ENCODE data around the gene ZNF71. TPM values are rescaled to one million over a fixed set of nuclear protein-coding genes. Genes with fewer than 3 reads are reported as not detected.
A peak's percentile ranks its signal among the peaks of the same experiment; 100 is the strongest.

Gene ZNF71
- total RNA-seq, 1 experiment from 2014 or later = 12.7 TPM

DNA sequence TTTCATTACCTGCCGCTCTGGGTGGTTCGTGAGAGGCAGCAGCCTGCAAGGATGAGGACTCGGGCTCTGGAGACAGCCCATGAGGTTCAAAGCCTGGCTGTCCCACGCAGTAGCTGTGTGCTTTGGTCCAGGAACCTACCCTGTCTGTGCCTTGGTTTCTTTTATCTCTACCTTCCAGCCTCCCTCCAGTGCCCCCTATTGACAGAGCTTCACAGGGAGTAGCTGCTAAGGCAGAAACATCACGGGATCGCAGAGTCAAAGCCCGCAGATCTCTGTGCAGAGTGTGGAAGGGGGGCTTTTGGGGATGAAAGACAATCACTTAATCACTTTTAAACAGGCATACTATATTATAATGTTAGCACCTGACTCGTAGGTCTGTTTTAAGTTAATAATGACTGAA lies 16.2 kb downstream of the ZNF71 start:
- Histone ChIP-seq H3K9me3 (peaks cover 47% of the 10 kb centered on the region), H3K4me3 (no peak overlapping the region), H3K27me3 (no peaks in the 10 kb centered on the region), H3K36me3 (peaks cover 18% of the 10 kb centered on the region)
- DNase-seq = no peak

DNA sequence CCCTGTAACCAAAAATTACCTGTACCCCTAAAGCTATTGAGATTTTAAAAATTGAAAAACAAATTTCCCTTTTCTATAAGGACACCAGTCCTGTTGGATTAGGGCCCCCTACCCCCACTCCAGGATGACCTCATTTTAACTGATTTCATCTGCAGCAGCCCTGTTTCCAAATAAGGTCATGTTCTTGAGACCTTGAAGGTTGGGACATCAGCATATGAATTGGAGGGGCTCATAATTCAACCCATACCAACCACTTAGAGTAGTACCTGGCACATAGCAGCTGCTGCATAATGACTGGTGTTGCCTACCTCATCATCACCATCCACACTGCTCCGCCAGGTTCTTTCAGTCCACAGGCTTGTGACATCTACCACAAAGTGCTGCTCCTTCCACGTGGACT lies 17.6 kb downstream of the ZNF71 start:
- H3K36me3 ChIP-seq = peaks cover 27% of the 10 kb centered on the region
- H3K27me3 ChIP-seq = no peaks in the 10 kb centered on the region
- no peak overlapping the region for H3K4me3 ChIP-seq
- no peak for DNase-seq
- peaks cover 40% of the 10 kb centered on the region for H3K9me3 ChIP-seq

DNA sequence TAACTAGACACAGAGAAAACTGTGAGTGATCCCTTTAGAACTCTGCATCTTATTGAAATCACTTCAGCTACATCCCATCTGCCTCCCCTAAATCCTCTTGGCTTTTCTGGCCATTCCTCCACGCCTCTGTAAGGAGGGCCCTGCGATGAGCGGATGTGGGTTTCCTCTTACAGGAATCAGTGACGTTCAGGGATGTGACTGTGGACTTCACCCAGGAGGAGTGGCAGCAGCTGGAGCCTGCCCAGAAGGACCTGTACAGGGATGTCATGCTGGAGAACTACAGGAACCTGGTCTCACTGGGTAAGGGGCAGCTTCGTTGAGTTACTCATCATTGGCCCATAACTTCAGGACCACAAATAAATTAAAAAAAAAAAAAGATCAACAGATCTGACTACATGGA lies 18.5 kb downstream of the ZNF71 start:
- no peak for DNase-seq
- H3K36me3 ChIP-seq = peaks cover 33% of the 10 kb centered on the region

DNA sequence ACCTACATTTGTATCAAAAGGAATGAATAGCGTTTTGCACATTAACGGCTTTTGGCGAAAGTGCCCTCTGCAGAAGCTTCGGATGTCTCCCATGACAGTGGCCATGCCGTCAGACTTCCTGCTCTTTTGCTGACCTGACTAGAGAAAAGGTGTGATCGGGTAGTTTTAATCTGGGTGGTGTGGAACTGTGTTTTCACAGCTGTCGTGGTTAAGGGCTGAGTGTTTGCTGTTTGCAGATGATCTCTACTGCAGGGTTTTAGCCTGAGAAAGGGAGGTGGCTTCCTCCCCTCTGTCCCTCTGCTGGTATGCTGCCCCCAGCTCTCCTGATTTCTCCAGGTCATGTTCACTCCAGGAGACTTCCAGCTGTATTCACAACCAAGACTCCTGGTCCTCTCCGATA lies 22.4 kb downstream of the ZNF71 start:
- Histone ChIP-seq H3K36me3 (peaks cover 37% of the 10 kb centered on the region), H3K9me3 (peaks cover 23% of the 10 kb centered on the region), H3K27me3 (no peaks in the 10 kb centered on the region), H3K4me3 (no peak overlapping the region)
- DNase-seq = no peak

More for the DNA sequence above, 18.5 kb downstream of the ZNF71 start:
- no peak overlapping the region for H3K4me3 ChIP-seq
- no peaks in the 10 kb centered on the region for H3K27me3 ChIP-seq
- H3K9me3 ChIP-seq = peaks cover 36% of the 10 kb centered on the region

DNA sequence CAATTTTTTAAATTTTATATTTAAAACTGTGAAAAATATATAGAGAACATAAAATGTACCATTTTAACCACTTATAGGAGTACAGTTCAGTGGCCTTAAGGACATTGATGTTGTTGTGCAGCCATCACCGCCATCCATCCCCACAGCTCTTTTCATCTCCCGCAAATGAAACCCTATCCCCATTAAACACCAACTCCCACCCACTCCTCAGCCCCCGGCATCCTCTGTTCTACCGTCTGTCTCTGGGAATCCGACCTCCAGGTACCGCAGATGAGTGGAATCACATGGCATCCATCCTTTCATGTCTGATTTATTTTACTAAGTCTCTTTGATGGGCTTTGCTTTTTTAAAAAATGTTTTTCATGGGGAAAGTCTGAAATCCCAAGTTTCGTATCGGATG lies 24.0 kb downstream of the ZNF71 start:
- no peak for DNase-seq
- peaks cover 47% of the 10 kb centered on the region for H3K36me3 ChIP-seq
- peaks cover 18% of the 10 kb centered on the region for H3K9me3 ChIP-seq
- H3K4me3 ChIP-seq = no peak overlapping the region
- no peaks in the 10 kb centered on the region for H3K27me3 ChIP-seq

DNA sequence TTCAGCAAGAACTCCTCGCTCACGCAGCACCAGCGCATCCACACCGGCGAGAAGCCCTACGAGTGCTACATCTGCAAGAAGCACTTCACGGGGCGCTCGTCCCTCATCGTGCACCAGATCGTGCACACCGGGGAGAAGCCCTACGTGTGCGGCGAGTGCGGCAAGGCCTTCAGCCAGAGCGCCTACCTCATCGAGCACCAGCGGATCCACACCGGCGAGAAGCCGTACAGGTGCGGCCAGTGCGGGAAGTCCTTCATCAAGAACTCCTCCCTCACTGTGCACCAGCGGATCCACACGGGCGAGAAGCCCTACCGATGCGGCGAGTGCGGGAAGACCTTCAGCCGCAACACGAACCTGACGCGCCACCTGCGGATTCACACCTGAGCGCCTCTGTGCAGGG lies 27.3 kb downstream of the ZNF71 start:
- peaks cover 46% of the 10 kb centered on the region for H3K36me3 ChIP-seq
- DNase-seq = no peak
- H3K4me3 ChIP-seq = no peak overlapping the region
- H3K27me3 ChIP-seq = no peaks in the 10 kb centered on the region
- no peaks in the 10 kb centered on the region; the same call in none of the 2 replicates for H3K9me3 ChIP-seq

DNA sequence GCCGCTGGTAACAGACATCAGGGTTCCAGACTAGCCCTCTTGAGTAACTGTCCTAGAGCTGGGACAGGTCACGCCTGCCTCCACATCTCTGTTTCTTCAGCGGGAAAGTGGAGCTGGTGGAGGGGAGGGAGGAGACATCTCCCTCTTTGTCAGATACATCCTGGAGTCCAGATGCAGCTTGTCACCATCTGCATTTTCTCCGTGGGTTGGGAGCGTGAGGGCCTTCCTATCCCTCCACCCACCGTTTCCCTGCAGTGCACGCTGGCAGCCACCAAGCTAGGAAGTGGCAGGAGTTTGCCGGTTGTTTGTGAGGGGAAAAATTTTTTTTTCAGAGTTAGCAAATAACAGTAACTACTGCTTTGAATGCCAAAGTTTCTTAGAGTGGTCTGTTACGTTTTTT lies 27.9 kb downstream of the ZNF71 start:
- H3K36me3 ChIP-seq = peaks cover 40% of the 10 kb centered on the region
- H3K9me3 ChIP-seq = no peaks in the 10 kb centered on the region; the same call in 1 of the 2 replicates
- no peak overlapping the region for H3K4me3 ChIP-seq
- H3K27me3 ChIP-seq = no peaks in the 10 kb centered on the region
- no peak for DNase-seq

DNA sequence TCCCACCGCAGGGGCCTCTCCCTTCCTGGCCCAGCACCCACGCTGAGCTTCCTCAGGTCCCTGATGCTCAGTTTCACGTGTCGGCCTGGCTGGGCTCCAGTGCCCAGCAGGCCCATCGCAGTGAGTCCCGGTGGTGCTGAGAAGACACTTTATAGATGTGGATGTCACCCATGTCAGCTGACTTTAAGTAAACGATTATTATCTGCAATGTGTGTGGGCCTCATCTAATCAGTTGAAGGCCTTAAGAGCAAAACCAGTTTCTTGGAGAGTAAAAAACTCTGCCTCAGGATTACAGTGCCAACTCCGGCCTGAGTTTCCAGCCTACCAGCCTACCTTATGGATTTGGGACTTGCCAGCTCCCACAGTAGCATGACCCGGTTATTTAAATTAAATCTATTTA lies 30.6 kb downstream of the ZNF71 start:
- Histone ChIP-seq H3K9me3 (peaks cover 5% of the 10 kb centered on the region), H3K36me3 (peaks cover 33% of the 10 kb centered on the region), H3K27me3 (no peaks in the 10 kb centered on the region), H3K4me3 (no peak overlapping the region)
- DNase-seq = no peak

DNA sequence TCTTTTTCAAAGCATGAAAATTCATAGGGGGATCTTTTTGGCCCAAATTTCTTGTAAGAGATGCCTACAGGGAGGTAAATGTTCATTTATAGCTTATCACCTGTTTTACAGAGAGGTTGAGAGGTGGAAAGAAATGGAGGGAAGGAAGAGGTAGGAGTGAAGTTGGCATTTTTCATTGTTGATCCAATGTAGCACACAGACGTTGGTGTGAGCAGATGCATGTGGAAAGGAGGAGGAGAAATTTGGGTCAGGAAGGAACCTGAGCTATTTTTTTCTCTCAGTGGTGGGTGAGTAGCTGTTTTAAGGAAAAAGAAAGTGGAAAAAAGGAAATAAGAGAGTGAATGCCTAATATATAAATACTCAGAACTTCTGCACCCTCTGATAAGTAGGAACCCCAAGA lies 37.9 kb downstream of the ZNF71 start:
- Histone ChIP-seq H3K36me3 (no peaks in the 10 kb centered on the region), H3K4me3 (no peak overlapping the region), H3K9me3 (peaks cover 19% of the 10 kb centered on the region), H3K27me3 (no peaks in the 10 kb centered on the region)
- DNase-seq = no peak

DNA sequence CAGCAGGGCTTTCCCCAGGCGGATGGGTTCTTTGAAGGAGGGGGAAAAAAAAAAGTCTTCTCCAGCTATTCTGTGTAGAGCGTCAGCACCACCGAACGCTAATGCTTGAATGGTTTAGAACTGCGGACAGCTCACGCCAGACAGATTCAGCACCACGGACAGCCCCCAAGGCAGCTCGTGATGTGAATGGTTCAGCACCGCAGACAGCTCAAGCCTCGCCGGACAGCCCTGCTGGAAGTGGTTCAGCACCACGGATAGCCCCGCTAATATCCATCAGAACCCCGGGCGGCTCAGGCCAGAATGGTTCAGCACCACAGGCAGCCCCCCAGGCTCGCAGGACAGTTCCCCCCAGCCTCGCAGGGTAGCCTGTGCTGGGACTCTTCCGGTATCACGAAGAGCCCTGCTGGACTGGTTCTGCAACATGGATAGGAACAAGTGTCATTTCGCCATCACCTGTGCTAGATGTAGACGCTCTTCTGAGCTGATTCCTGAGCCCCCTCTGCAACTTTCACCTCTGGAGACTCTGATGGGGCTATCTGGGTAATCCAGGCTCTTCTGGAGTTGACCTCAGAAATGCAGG lies 43.0 kb downstream of the ZNF71 start:
- Histone ChIP-seq H3K9me3 (peaks cover 25% of the 10 kb centered on the region), H3K4me3 (no peak overlapping the region)
- DNase-seq = peak; percentile 72

DNA sequence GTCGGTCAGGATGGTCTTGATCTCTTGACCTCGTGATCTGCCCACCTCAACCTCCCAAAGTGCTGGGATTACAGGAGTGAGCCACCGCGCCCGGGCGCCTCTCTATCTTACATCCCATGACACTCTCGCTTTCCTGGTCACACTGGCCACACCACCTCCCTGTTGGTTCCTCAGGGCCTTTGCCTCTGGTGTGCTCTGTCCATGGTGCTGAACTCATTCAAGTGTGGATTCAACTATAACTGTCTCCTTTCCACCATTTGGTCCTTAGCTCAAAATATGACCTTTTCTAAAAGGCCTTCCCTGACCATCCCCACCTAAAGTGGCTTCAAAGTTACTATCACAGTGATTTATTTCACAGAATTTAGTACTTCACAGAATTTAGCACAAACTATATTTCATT lies 44.1 kb downstream of the ZNF71 start:
- Histone ChIP-seq H3K9me3 (peaks cover 18% of the 10 kb centered on the region), H3K36me3 (no peaks in the 10 kb centered on the region), H3K27me3 (no peaks in the 10 kb centered on the region), H3K4me3 (no peak overlapping the region)
- no peak for DNase-seq

More for the DNA sequence above, 43.0 kb downstream of the ZNF71 start:
- H3K36me3 ChIP-seq = no peaks in the 10 kb centered on the region
- H3K27me3 ChIP-seq = no peaks in the 10 kb centered on the region

DNA sequence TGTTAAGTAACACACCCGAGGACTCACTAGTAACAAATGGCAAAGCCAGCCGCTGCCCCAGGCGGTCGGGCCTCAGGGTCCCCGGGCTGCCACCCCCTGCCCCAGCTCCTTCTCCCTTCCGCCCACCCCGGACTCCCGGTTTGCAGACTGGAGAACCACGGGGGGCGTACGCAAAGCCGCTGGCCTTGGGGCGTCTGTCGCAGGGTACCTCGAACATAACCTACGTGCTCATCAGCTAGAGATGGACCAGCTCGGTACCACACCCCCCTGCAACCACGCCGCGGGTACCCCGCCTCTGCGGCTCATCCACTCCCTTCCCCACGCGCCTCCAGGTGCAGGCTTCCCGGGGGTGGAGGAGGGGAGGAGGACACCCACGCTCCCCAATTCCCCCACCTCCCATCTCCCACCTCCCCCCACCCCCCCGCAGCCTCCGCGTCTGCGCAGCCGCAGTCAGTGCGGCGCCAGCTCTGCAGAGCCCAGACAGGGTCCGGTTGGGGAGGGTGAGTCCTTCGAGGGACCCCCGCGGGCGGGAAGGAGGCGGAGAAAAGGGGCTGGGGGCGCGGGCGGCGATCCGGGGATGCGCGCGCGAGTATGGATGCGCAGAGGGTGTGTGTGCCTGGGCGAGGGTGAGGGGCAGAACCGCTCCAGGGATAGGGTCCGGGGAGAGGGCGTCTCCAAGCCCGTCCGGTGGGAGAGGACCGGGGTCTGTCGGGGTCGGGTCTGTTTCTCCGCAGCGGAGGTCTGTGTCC lies 47.8 kb downstream of the ZNF71 start, which contains the start of gene SMIM17:
TSS of gene SMIM17 (plus strand) at position 449 of the 749 bp plus-strand sequence. CDS start 2,509 bp downstream, outside the sequence.
- no peak for DNase-seq
- peaks cover 13% of the 10 kb centered on the region for H3K9me3 ChIP-seq
- no peak within 1 kb of the TSS for H3K4me3 ChIP-seq
- no peaks in the 10 kb centered on the region for H3K36me3 ChIP-seq
- no peaks in the 10 kb centered on the region for H3K27me3 ChIP-seq

DNA sequence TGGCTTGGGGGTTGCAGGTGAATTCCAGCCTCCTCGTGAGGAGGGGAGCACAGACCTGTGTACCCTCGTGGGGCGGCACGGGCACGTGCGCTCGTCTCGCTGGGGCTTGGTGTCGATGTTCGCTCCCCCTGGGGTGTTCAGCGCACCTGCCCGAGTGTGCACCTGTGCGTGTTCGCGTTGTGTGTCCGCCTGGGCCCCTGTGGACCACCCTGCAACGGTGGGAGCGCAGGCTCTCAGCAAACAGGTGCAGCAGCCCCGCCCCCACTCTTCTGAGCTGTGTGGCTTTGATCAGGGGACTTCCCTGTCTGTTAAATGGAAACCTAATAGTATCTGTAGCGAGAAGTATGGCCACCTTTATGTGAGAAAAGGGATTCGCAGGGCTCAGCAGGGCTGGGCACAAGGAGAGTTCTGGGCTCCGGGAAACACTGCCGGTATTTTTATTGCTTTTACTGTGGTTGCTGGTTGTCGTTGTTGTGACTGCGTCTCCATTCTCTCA lies 48.4 kb downstream of the ZNF71 start:
- H3K4me3 ChIP-seq = no peak overlapping the region
- no peaks in the 10 kb centered on the region for H3K27me3 ChIP-seq
- H3K9me3 ChIP-seq = peaks cover 8% of the 10 kb centered on the region; the same call in 1 of the 2 replicates
- no peaks in the 10 kb centered on the region for H3K36me3 ChIP-seq
- DNase-seq = no peak

DNA sequence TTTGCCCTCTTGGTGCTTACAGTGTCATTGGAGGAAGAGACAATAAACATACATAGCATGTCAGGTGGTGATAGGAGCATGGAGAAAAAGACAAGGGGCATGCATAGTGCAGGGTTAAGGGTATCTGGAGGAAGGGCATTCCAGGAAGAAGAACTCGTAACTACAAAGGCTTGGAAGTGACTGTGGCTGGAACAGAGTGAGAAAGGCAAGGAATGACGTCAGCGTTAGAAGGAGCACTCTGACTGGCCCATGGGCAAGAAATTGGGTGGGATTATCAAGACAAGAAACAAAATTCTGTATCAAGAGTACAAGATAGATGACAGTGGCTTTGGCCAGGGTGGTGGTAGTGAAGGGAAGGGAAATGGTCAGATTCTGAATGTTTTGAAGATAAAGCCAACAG lies 59.0 kb downstream of the ZNF71 start:
- no peaks in the 10 kb centered on the region for H3K9me3 ChIP-seq
- H3K36me3 ChIP-seq = no peaks in the 10 kb centered on the region
- H3K27me3 ChIP-seq = no peaks in the 10 kb centered on the region
- DNase-seq = no peak
- H3K4me3 ChIP-seq = no peak overlapping the region

DNA sequence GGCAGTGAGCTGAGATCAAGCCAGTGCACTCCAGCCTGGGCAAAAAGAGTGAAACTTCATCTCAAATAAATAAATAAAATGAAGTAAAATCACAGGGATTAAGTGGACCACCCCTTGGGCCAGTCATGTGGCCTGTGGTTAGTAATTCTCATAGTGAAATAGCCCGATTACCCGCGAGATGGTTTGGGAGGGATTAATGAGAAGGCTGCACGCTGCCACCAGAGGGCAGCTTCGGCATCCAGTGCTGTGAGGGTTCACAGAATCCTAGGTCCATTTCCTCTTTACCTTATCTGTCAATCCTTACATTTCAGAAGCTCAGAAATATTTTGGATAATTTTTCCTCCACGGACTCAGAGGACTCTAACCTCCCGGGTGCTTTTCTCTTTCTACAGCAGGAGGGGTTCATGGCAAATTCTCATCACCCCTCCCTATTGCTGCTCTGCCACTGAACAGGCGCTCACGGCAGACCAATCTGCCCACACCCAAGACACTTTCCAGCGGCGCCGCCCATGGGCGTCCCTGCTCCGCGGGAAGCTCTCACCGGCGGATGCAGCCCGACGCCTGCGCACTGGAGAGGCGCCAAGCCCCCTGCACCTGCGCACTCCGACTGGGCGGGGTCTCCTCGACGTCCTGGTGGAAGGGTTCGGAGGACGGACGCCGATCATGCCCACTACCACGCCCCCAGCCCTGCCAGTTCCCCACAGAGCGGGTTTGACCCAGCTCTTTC lies 65.4 kb downstream of the ZNF71 start:
- Histone ChIP-seq H3K36me3 (no peaks in the 10 kb centered on the region), H3K27me3 (no peaks in the 10 kb centered on the region), H3K4me3 (no peak overlapping the region), H3K9me3 (no peaks in the 10 kb centered on the region; the same call in 1 of the 2 replicates)
- no peak for DNase-seq

DNA sequence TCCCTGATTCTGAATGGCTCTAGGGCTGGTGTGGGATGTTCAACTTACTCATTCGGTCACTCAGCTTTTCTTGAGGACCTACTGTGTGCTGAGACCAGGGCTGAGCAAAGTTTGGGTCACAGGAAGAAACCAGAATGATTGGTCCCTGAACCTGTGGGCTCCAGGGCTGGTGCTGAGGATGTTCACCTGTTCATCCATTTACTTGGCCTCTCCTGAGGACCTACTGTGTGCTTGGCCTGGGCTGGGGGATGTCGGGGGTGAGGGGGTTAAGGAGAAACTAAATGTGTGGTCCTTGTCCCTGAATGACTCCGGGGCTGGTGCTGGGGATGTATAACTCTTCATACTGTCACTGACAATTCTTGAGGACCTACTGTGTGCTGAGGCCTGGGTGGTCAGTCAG lies 66.1 kb downstream of the ZNF71 start:
- Histone ChIP-seq H3K9me3 (no peaks in the 10 kb centered on the region; the same call in 1 of the 2 replicates), H3K36me3 (no peaks in the 10 kb centered on the region), H3K4me3 (no peak overlapping the region), H3K27me3 (no peaks in the 10 kb centered on the region)
- DNase-seq = no peak

DNA sequence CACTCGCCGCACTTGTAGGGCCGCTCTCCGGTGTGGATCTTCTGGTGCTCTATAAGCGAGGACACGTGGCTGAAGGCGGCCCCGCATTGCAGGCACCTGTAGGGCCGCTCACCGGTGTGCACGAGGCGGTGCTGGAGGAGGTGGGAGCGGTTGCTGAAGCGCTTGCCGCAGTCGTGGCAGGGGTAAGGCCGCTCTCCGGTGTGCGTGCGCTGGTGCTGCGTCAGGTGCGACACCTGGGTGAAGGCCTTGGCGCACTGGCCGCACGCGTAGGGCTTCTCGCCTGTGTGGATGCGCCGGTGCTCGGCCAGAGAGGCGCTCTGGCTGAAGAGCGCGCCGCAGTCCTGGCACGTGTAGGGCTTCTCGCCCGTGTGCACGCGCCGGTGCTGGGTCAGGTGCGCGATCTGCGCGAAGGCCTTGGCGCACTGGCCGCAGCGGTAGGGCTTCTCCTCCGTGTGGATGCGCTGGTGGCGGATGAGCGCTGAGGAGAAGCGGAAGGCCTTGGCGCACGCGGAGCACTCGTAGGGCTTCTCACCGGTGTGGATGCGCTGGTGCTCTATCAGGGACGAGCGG lies 68.9 kb downstream of the ZNF71 start:
- DNase-seq = no peak
- Histone ChIP-seq H3K4me3 (no peak overlapping the region), H3K27me3 (no peaks in the 10 kb centered on the region), H3K36me3 (no peaks in the 10 kb centered on the region), H3K9me3 (no peaks in the 10 kb centered on the region; the same call in 1 of the 2 replicates)

Data from MG63 (cell line).